Activated CD4-positive, alpha-beta T cell treated with anti-CD3 and anti-CD28 coated beads, Interleukin-2, amount 50 U/mL, for 16 hours (primary cell): ENCODE results near the gene MDGA2.

Source experiments
- DNase-seq: peaks from one replicate; pipeline ENCODE4 v3.0.0-alpha.2; 2020

MDGA2 gene

DNA sequence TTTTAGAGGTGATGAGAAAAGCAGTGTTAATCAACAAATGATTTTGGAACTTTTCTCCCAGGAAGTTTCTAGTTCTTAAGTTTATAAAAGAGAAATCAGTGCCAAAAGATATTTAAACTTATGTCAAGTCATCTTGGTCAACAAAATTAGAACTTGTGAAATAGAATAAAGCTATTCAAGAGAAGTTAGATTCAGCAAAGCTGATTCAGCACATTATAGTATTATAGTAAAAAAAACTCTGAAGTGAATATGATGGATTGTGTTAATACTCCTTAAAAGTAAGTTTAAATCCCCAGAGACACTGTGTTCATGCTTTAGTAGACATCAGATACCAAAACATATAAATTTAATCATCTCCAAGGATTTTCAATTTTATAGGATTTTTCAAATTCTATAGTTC, 813.7 kb downstream of the MDGA2 start:
- DNase-seq: no peak

DNA sequence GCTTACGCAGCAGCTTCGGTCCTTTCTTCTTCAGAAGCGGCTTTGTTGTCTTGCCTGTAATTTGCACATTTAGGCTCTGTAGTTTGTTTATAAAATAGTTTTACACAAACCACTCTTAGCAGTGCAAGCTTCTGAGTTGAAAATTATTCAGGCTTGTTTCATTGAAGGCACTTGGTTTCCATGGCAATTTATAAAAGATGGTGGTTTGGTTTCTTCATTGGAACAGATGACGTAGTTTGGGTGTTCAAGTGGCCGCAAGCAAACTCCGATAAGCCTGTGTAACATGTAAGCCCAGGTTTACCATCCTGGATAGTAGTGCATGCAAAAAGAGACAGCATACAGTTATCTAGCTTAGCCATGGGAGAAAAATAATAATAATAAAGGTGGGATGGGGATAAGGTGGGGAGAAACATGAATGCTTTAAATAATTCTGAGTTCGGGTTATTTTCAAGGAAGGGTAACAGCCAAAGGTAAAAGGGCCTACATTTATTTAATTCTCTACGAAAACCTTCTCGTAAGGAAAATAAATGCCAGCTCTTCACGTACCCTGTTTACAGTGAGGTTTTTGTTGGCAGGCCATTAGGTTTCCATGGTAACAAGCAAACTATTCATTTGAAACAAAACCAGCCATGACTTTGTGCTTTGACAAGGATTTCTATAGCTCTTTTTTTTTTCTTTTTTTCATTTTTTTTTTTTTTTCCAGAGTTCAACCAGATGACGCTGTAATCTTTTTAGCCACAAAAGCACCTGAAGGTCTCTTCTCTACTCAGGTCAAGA, 834.3 kb downstream of the MDGA2 start:
- DNase-seq: no peak

DNA sequence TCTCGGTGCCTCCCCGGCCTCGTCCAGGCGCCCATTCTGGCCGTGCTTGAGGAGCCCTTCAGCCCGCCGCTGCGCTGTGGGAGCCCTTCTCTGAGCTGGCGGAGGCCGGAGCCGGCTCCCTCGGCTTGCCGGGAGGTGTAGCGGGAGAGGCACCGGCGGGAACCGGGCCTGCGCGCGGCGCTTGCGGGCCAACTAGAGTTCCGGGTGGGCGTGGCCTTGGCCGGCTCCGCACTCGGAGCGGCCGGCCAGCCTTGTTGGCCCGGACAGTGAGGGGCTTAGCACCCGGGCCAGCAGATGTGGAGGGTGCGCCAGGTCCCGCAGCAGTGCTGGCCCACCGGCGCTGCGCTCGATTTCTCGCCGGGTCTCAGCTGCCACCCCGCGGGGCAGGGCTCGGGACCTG, 855.1 kb downstream of the MDGA2 start:
- no peak for DNase-seq

DNA sequence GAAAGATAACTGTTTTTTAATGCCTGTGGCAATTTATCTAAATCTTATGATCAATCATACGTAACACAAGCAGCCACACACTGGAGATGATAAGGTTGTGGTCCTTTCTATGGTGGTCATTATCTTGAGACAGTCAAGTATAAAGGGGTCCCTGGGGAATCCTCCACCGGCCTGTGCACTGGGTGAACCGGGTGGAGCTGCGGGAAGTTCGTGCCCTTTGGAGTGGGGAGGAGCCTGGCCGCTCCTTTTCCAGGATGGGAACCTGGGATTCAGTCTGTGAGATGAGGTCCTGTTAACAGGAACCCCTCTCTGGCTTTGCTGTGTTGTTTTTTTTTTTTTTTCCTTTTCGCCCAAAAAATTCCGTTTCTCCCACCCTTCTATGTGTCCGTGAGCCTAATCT, 856.3 kb downstream of the MDGA2 start:
- no peak for DNase-seq

DNA sequence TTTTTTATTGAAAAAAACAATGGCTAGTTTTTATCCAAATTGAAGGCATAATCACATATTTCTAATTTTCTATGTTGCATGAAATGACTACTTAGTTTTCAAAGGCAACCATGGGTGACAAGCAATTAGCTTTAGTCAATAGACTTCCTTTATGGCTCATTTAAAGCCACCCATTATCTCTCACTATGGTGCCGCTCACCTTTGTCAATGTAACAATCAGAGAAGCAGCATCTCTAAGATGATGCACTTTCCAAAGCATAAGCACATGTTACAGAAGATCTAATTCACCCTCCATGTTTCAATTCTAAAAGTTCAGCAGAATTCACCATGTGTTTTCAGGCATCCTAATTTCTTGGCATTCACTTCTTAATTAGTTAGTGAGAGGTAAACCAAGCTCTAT, 857.3 kb downstream of the MDGA2 start:
- no peak for DNase-seq

DNA sequence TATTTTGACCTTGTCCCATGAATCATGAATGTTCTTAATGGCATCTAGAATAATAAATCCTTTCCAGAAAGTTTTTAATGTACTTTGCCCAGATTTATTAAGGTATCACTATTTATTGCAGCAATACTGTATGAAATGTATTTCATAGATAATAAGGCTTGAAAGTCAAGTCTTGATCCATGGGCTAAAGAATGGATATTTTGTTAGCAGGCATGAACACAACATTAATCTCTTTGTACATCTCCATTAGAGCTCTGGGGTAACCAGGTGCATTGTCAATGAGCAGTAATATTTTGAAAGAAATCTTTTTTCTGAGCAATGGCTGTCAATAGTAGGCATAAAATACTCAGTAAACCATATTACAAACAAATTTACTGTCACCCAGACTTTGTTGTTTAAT, 882.3 kb downstream of the MDGA2 start:
- DNase-seq: no peak
